ENCODE results near the gene ADAMTS9.

Gene ADAMTS9

DNA sequence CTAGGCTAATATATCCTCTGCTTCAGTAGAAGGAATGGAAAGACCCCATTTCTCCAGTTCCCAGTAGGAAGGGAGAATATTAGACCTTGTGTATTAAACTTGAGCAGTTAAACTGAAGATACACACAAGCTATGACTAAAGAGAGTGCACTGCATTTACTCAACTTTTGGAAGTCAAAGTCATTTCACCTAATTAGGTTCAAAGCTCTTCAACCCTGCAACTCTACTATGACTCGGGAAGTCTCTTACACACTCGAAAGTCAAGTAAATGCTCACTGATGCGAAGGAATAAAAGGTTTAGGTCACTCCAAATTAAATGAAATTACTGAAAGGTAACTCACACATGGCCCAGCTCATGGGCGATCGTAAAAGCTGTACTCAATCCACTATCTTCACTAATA lies 33.8 kb downstream of the ADAMTS9 start:
- H3K23ac ChIP-seq (ENCODE audit: low read depth, low read length, poor library complexity): no peak overlapping the region
- no peak overlapping the region for H3K4me2 ChIP-seq (ENCODE audit: insufficient read depth, low read length, poor library complexity, severe bottlenecking)
- H2AK5ac ChIP-seq (ENCODE audit: low read depth, low read length): no peak overlapping the region
- no peak overlapping the region for H2BK12ac ChIP-seq (ENCODE audit: low read length)
- no peaks in the 10 kb centered on the region for H3K79me1 ChIP-seq (ENCODE audit: low read depth, low read length)
- WGBS, 2 donors (ENCODE audit: extremely low coverage in 2 of 2, insufficient read length in 2 of 2, insufficient replicate concordance in 1 of 2): no CpG with 5 or more reads among the region's 5 CpGs
- H2AFZ ChIP-seq (ENCODE audit: low read length): no peak overlapping the region
- no peak overlapping the region for H2BK120ac ChIP-seq (ENCODE audit: low read depth, low read length)
- H4K8ac ChIP-seq (ENCODE audit: low read depth, low read length): no peak overlapping the region
- no peaks in the 10 kb centered on the region for H3K27me3 ChIP-seq (ENCODE audit: control insufficient read depth in 3 of 3, insufficient read depth in 3 of 3, low read depth in 1 of 3, low read length in 3 of 3)
- no peak overlapping the region for H2BK5ac ChIP-seq (ENCODE audit: low read length)
- DNase-seq (ENCODE audit: low spot score): no peak
- peaks cover 2 to 16% of the 10 kb centered on the region in 2 donors for H3K4me1 ChIP-seq (ENCODE audit: control insufficient read depth in 2 of 2, insufficient read depth in 1 of 2, low read depth in 1 of 2, low read length in 2 of 2)
- no peak overlapping the region for H2BK15ac ChIP-seq (ENCODE audit: low read length)
- no peak overlapping the region for H3K4ac ChIP-seq (ENCODE audit: low read length)
- no peak overlapping the region for H3K4me3 ChIP-seq (ENCODE audit: low read length in 2 of 2)
- H3K27ac ChIP-seq (replicated peaks; ENCODE audit: low read length): no peak overlapping the region
- no peak overlapping the region for H4K91ac ChIP-seq (ENCODE audit: low read depth, low read length, poor library complexity)
- no peak overlapping the region for H3K14ac ChIP-seq (ENCODE audit: low read length)
- H3K9ac ChIP-seq (ENCODE audit: low read depth, low read length, poor library complexity): no peak overlapping the region
- H3K18ac ChIP-seq (ENCODE audit: low read length): no peak overlapping the region
- no peaks in the 10 kb centered on the region for H3K9me3 ChIP-seq (replicated peaks in 1 of 2; ENCODE audit: control insufficient read depth in 2 of 2, insufficient read depth in 1 of 2, low read depth in 1 of 2, low read length in 2 of 2)
- peaks cover 19 to 31% of the 10 kb centered on the region in 2 donors for H3K36me3 ChIP-seq (replicated peaks in 1 of 2; ENCODE audit: control insufficient read depth in 2 of 2, insufficient read depth in 2 of 2, low read length in 2 of 2)

DNA sequence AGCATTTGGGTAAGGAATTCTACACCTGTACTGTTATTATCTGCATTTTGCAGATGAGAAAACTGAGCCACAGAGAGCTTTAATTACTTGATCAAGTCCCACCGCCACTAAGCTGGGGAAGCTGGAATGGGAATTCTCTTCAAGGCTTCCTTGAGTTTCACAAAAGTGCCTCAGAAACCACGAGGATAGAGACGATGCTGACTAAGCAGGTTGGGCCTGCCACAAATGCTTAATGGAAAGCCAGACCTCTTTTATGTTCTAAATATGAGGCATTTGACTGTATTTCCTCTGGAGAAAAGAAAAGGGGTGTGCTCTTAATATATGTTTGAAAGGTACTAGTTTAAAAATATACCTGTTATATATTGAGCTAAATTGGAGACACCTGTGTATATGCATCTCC lies 34.7 kb downstream of the ADAMTS9 start:
- Histone ChIP-seq H4K91ac (ENCODE audit: low read depth, low read length, poor library complexity) (no peak overlapping the region), H3K36me3 (replicated peaks in 1 of 2; ENCODE audit: control insufficient read depth in 2 of 2, insufficient read depth in 2 of 2, low read length in 2 of 2) (peaks cover 18 to 29% of the 10 kb centered on the region in 2 donors), H3K27me3 (ENCODE audit: control insufficient read depth in 3 of 3, insufficient read depth in 3 of 3, low read depth in 1 of 3, low read length in 3 of 3) (no peaks in the 10 kb centered on the region), H4K8ac (ENCODE audit: low read depth, low read length) (no peak overlapping the region), H2AFZ (ENCODE audit: low read length) (no peak overlapping the region), H3K4me2 (ENCODE audit: insufficient read depth, low read length, poor library complexity, severe bottlenecking) (no peak overlapping the region), H3K23ac (ENCODE audit: low read depth, low read length, poor library complexity) (no peak overlapping the region), H3K79me1 (ENCODE audit: low read depth, low read length) (no peaks in the 10 kb centered on the region), H3K14ac (ENCODE audit: low read length) (no peak overlapping the region), H2BK120ac (ENCODE audit: low read depth, low read length) (no peak overlapping the region), H2BK15ac (ENCODE audit: low read length) (no peak overlapping the region), H3K9me3 (replicated peaks in 1 of 2; ENCODE audit: control insufficient read depth in 2 of 2, insufficient read depth in 1 of 2, low read depth in 1 of 2, low read length in 2 of 2) (no peaks in the 10 kb centered on the region), H3K18ac (ENCODE audit: low read length) (no peak overlapping the region), H3K4me3 (ENCODE audit: low read length in 2 of 2) (no peak overlapping the region), H3K9ac (ENCODE audit: low read depth, low read length, poor library complexity) (no peak overlapping the region), H2BK12ac (ENCODE audit: low read length) (no peak overlapping the region), H3K4me1 (ENCODE audit: control insufficient read depth in 2 of 2, insufficient read depth in 1 of 2, low read depth in 1 of 2, low read length in 2 of 2) (peaks cover 0 to 15% of the 10 kb centered on the region in 2 donors), H2AK5ac (ENCODE audit: low read depth, low read length) (no peak overlapping the region), H3K4ac (ENCODE audit: low read length) (no peak overlapping the region), H2BK5ac (ENCODE audit: low read length) (no peak overlapping the region), H3K27ac (replicated peaks; ENCODE audit: low read length) (no peak overlapping the region)
- DNase-seq (ENCODE audit: low spot score): no peak
- WGBS, 2 donors (ENCODE audit: extremely low coverage in 2 of 2, insufficient read length in 2 of 2, insufficient replicate concordance in 1 of 2): no CpG with 5 or more reads among the region's 3 CpGs

DNA sequence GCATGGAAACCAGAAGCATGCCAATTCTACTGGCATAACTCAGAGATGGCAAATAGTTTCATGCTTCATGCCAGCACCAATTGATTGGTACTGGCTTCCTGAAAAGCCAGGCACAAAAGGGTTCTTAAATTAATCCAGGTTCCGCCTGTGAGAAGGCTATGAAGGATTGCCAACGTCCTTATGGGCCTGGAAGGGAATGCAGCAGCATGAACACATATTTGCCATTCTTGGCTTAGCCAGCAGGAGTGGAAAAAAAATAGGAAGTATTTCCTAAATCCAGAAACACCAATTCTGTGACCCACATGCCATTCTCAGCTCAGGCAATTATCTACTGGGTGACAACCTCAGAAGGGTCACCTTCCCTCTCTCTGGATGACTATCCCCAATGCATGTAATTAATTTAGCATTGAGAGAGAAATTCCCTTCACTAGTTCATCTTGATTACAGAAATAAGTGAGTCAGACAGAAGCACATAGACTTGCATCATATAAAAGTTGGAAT lies 36.0 kb downstream of the ADAMTS9 start:
- H3K27ac ChIP-seq (replicated peaks; ENCODE audit: low read length): no peak overlapping the region
- no peak for DNase-seq (ENCODE audit: low spot score)
- H2BK15ac ChIP-seq (ENCODE audit: low read length): no peak overlapping the region
- no peak overlapping the region for H4K8ac ChIP-seq (ENCODE audit: low read depth, low read length)
- WGBS, 2 donors (ENCODE audit: extremely low coverage in 2 of 2, insufficient read length in 2 of 2, insufficient replicate concordance in 1 of 2): no CpG with 5 or more reads among the region's 2 CpGs
- H3K4me1 ChIP-seq (ENCODE audit: control insufficient read depth in 2 of 2, insufficient read depth in 1 of 2, low read depth in 1 of 2, low read length in 2 of 2): peaks cover 0 to 15% of the 10 kb centered on the region in 2 donors
- no peak overlapping the region for H3K4ac ChIP-seq (ENCODE audit: low read length)
- H3K23ac ChIP-seq (ENCODE audit: low read depth, low read length, poor library complexity): no peak overlapping the region
- H3K9ac ChIP-seq (ENCODE audit: low read depth, low read length, poor library complexity): no peak overlapping the region
- no peak overlapping the region for H2BK12ac ChIP-seq (ENCODE audit: low read length)
- H2BK5ac ChIP-seq (ENCODE audit: low read length): no peak overlapping the region
- no peak overlapping the region for H3K14ac ChIP-seq (ENCODE audit: low read length)
- no peak overlapping the region for H3K4me2 ChIP-seq (ENCODE audit: insufficient read depth, low read length, poor library complexity, severe bottlenecking)
- H3K18ac ChIP-seq (ENCODE audit: low read length): no peak overlapping the region
- no peaks in the 10 kb centered on the region for H3K27me3 ChIP-seq (ENCODE audit: control insufficient read depth in 3 of 3, insufficient read depth in 3 of 3, low read depth in 1 of 3, low read length in 3 of 3)
- H3K36me3 ChIP-seq (replicated peaks in 1 of 2; ENCODE audit: control insufficient read depth in 2 of 2, insufficient read depth in 2 of 2, low read length in 2 of 2): peaks cover 16 to 25% of the 10 kb centered on the region in 2 donors
- no peak overlapping the region for H4K91ac ChIP-seq (ENCODE audit: low read depth, low read length, poor library complexity)
- H2AFZ ChIP-seq (ENCODE audit: low read length): no peak overlapping the region
- H3K79me1 ChIP-seq (ENCODE audit: low read depth, low read length): no peaks in the 10 kb centered on the region
- no peak overlapping the region for H2BK120ac ChIP-seq (ENCODE audit: low read depth, low read length)
- no peaks in the 10 kb centered on the region for H3K9me3 ChIP-seq (replicated peaks in 1 of 2; ENCODE audit: control insufficient read depth in 2 of 2, insufficient read depth in 1 of 2, low read depth in 1 of 2, low read length in 2 of 2)
- H2AK5ac ChIP-seq (ENCODE audit: low read depth, low read length): no peak overlapping the region
- no peak overlapping the region for H3K4me3 ChIP-seq (ENCODE audit: low read length in 2 of 2)

DNA sequence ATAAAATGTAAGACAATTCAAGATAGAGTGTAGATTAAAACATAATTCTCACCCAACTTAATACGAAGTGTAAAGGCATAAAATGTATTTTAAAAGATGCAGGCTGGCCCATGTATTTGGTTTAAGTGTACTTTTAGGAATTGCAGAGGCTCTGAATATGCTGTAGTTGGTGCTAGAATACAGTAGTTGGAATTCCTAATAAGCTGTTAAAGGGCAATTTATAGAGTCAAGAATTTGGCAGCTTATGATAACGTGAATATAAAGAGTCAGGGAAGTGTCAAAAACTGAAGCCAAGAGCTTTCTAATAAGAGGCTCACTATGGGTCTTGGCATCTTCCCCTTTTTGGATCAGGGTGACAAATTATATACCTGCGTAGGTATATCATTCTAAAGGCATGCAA lies 36.5 kb downstream of the ADAMTS9 start:
- no peaks in the 10 kb centered on the region for H3K27me3 ChIP-seq (ENCODE audit: control insufficient read depth in 3 of 3, insufficient read depth in 3 of 3, low read depth in 1 of 3, low read length in 3 of 3)
- no peak overlapping the region for H3K23ac ChIP-seq (ENCODE audit: low read depth, low read length, poor library complexity)
- no peak overlapping the region for H3K4me2 ChIP-seq (ENCODE audit: insufficient read depth, low read length, poor library complexity, severe bottlenecking)
- no peak overlapping the region for H2BK120ac ChIP-seq (ENCODE audit: low read depth, low read length)
- H2BK5ac ChIP-seq (ENCODE audit: low read length): no peak overlapping the region
- no peak overlapping the region for H3K4me3 ChIP-seq (ENCODE audit: low read length in 2 of 2)
- H3K9me3 ChIP-seq (replicated peaks in 1 of 2; ENCODE audit: control insufficient read depth in 2 of 2, insufficient read depth in 1 of 2, low read depth in 1 of 2, low read length in 2 of 2): no peaks in the 10 kb centered on the region
- no CpG with 5 or more reads among the region's 3 CpGs for WGBS, 2 donors (ENCODE audit: extremely low coverage in 2 of 2, insufficient read length in 2 of 2, insufficient replicate concordance in 1 of 2)
- no peak overlapping the region for H2BK15ac ChIP-seq (ENCODE audit: low read length)
- peaks cover 0 to 14% of the 10 kb centered on the region in 2 donors for H3K4me1 ChIP-seq (ENCODE audit: control insufficient read depth in 2 of 2, insufficient read depth in 1 of 2, low read depth in 1 of 2, low read length in 2 of 2)
- H3K27ac ChIP-seq (replicated peaks; ENCODE audit: low read length): no peak overlapping the region
- no peak for DNase-seq (ENCODE audit: low spot score)
- H3K14ac ChIP-seq (ENCODE audit: low read length): no peak overlapping the region
- H3K79me1 ChIP-seq (ENCODE audit: low read depth, low read length): no peaks in the 10 kb centered on the region
- H4K91ac ChIP-seq (ENCODE audit: low read depth, low read length, poor library complexity): no peak overlapping the region
- H2AK5ac ChIP-seq (ENCODE audit: low read depth, low read length): no peak overlapping the region
- H4K8ac ChIP-seq (ENCODE audit: low read depth, low read length): no peak overlapping the region
- H3K9ac ChIP-seq (ENCODE audit: low read depth, low read length, poor library complexity): no peak overlapping the region
- H2AFZ ChIP-seq (ENCODE audit: low read length): no peak overlapping the region
- H3K18ac ChIP-seq (ENCODE audit: low read length): no peak overlapping the region
- no peak overlapping the region for H3K4ac ChIP-seq (ENCODE audit: low read length)
- H2BK12ac ChIP-seq (ENCODE audit: low read length): no peak overlapping the region
- peaks cover 16 to 25% of the 10 kb centered on the region in 2 donors for H3K36me3 ChIP-seq (replicated peaks in 1 of 2; ENCODE audit: control insufficient read depth in 2 of 2, insufficient read depth in 2 of 2, low read length in 2 of 2)

Measured in neuronal stem cell (in vitro differentiated cells).